Superior temporal gyrus (tissue), 1 donor: Measurements from ENCODE around the gene RFFL.
"Not testable (repeated sequence)": the region's sequence is repeated elsewhere in the genome, so short reads cannot be mapped to it uniquely, and the experiment has no call there.

Source experiments
- DNase-seq: peaks from one replicate; pipeline ENCODE4 v3.0.0-alpha.2; 2016; ENCODE audit errors: extremely low spot score

The RFFL gene

GRCh38 chr17:35048685-35049379, 14.7 kb downstream of the RFFL start:
- DNase-seq, result no peak

- peak; percentile 61 for DNase-seq
Observed at GRCh38 chr17:35046740-35047283, 16.7 kb downstream of the RFFL start.

GRCh38 chr17:35046245-35046644, 17.3 kb downstream of the RFFL start:
- DNase-seq, result no peak

- DNase-seq, result not testable (repeated sequence)
Observed at GRCh38 chr17:35045458-35045979, 18.0 kb downstream of the RFFL start.

- DNase-seq, result no peak
Observed at GRCh38 chr17:35044181-35044580, 19.3 kb downstream of the RFFL start.

- no peak for DNase-seq
Observed at GRCh38 chr17:35041390-35041789, 22.1 kb downstream of the RFFL start.

GRCh38 chr17:35038453-35038852, 25.1 kb downstream of the RFFL start:
- DNase-seq, result no peak

- no peak for DNase-seq
Observed at GRCh38 chr17:35030780-35031179, 32.7 kb downstream of the RFFL start.

GRCh38 chr17:35028531-35029262, 34.8 kb downstream of the RFFL start:
- DNase-seq, result peak; percentile 42

GRCh38 chr17:35028097-35028496, 35.4 kb downstream of the RFFL start:
- not testable (repeated sequence) for DNase-seq

- no peak for DNase-seq
Observed at GRCh38 chr17:35025541-35025940, 38.0 kb downstream of the RFFL start.

- peak; percentile 71 for DNase-seq
Observed at GRCh38 chr17:35023538-35023937, 40.0 kb downstream of the RFFL start.

GRCh38 chr17:35022536-35023063, 40.9 kb downstream of the RFFL start:
- peak; percentile 95 for DNase-seq

- DNase-seq, result no peak
Observed at GRCh38 chr17:35021520-35022380, 41.8 kb downstream of the RFFL start.

- no peak for DNase-seq
Observed at GRCh38 chr17:35019386-35020179, 43.9 kb downstream of the RFFL start.

GRCh38 chr17:35018814-35019213, 44.7 kb downstream of the RFFL start:
- DNase-seq, result no peak

- DNase-seq, result no peak
Observed at GRCh38 chr17:35017021-35017420, 46.5 kb downstream of the RFFL start.

- DNase-seq, result no peak
Observed at GRCh38 chr17:35016369-35016768, 47.1 kb downstream of the RFFL start.

- no peak for DNase-seq
Observed at GRCh38 chr17:35011671-35012216, 51.8 kb downstream of the RFFL start.

- DNase-seq, result no peak
Observed at GRCh38 chr17:35010093-35010492, 53.4 kb downstream of the RFFL start.
